GM23248 (cell line): ENCODE measurements around the gene NIPA2.

Experiments used
- EZH2 ChIP-seq: fragments of 200-600 bp; sonication (generic); IDR thresholded peaks from 2 replicates; pipeline ENCODE4 v1.6.1; 2018; ENCODE audit warnings: antibody characterized with exemption, mild to moderate bottlenecking; ENCODE audit not compliant: insufficient read depth, poor library complexity, severe bottlenecking
- EZH2phosphoT487 ChIP-seq: fragments of 200-600 bp; sonication (generic); IDR thresholded peaks from 2 replicates; pipeline ENCODE4 v1.6.1; 2018; ENCODE audit warnings: antibody characterized with exemption, moderate library complexity, mild to moderate bottlenecking, low read depth; ENCODE audit not compliant: insufficient read depth

- TF ChIP-seq EZH2 (no peak), EZH2phosphoT487 (no peak)
Observed at GRCh38 chr15:22808240-22808639, 30.2 kb upstream of the NIPA2 start.
